NCI-H526 (cell line): Measurements from ENCODE around the gene C17orf114.

Experiments used
- DNase-seq, 2 experiments: peaks; one replicate each; lab custom pipeline; 2025; lab: John Stamatoyannopoulos, UW

Gene C17orf114

GRCh38 chr17:4788159-4788806 lies 13.8 kb downstream of the C17orf114 start:
- peak in 1 of 2 experiments; percentile 26 for DNase-seq

DNA sequence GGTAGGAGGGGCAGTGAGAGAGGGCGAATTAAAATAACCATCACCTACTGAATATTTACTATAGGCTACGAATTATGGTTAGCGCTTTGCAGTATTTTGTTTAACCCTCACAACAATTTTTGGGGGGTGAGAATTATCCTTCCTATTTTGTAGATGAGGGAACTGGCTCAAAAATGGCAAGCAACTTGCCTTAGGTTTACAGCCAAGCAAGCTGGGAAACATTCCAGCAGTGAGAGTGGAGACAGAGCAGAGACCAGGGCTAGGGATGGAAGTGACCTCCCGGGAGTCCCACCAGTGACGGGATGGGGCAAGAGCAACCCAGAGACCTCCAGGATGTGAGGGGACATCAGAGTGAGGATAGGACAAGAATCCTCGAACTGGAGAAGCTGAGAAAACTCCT lies 15.6 kb downstream of the C17orf114 start:
- DNase-seq, result no peak

DNA sequence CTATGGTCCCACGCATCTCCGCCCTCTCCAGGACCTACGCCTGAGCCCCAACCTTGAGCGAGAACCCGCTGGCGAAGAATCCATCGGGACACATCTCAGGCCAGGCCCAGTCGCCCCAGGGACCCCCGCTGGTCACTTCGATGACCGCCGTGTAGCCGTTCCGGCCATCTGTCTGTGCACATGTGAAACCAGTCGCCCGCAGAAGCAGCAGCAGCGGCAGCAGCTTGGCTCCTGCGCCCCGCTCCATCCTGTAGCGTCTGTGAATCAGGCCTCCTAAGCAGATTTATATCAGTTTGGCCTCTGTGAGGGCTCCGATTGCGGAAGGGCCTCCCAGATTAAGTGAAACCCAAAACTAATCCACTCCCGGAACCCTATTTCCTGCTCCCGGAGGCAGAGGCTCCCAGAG lies 16.0 kb downstream of the C17orf114 start, which contains the start of gene VMO1:
Gene VMO1 (minus strand): TSS at position 259 of the 406 bp plus-strand sequence. CDS start 12 bp downstream, at position 247.
- DNase-seq, result no peak

- peak in 1 of 2 experiments; percentile 6 for DNase-seq
Measured at GRCh38 chr17:4785311-4786105, 16.6 kb downstream of the C17orf114 start.

GRCh38 chr17:4782652-4783051 lies 19.5 kb downstream of the C17orf114 start:
- DNase-seq, result peak; percentile 21 to 56

GRCh38 chr17:4780325-4780955 lies 21.7 kb downstream of the C17orf114 start:
- no peak for DNase-seq

DNA sequence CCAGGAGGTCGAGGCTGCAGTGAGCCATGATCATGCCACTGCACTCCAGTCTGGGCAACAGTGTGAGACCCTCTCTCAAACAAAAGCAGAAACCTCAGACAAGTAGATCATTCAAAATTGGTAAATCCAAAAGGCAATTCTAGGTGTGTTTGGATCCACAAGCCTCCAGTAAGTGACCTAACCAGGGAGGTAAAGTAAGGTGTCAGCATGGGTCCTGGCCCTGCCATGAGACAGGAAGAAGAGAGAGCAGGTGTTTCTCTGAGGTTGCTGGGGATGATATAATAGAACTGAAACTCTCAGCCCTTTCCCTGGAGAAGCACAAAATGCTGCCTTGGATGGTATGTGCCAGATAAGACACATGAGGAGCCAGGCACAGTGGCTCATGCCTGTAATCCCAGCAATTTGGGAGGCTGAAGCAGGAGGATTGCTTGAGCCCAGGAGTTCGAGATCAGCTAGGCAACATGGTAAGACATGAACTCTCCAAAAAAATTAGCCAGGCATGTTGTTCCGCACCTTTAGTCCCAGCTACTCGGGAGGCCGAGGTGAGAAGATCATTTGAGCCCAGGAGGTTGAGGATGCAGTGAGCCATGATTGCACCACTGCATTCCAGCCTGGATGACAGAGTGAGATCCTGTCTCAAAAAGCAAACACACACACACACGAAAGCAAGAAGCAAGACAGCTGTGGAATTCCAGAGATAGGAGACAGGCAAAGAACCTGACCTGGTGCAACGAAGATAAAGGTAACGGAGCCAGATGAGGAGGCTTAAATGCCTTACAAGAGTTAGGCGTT lies 24.0 kb downstream of the C17orf114 start:
- DNase-seq, result no peak

GRCh38 chr17:4772235-4772613 lies 29.9 kb downstream of the C17orf114 start:
- no peak for DNase-seq

DNA sequence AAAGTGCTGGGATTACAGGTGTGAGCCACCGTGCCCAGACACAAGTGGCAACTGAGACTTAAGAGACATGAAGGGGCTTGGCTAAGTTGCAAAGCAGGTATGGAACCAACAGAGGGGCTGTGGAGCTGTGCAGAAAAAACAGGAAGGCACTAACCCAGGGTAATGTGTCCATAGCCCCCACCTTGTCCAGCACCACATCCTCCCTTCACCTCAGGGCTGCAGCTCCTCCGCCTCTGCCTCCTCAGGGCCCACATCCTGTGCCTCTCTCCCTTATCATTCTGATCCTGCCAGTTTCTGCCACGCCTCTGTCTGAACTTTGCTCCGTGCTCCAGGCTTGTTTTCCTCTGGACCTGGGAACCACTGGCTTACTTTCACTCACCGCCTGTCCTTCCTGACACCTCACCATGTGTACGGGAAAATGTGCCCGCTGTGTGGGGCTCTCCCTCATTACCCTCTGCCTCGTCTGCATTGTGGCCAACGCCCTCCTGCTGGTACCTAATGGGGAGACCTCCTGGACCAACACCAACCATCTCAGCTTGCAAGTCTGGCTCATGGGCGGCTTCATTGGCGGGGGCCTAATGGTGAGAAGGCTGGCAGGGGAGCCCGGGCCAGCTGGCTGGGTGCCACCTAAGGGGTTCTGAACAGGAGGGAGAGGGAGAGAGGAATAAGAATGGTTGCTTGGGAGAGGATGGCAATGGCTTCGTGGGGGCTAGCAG lies 30.5 kb downstream of the C17orf114 start, which contains the start of gene TM4SF5:
Gene TM4SF5 (plus strand): TSS at position 368 of the 716 bp plus-strand sequence. CDS start 37 bp downstream, at position 405.
- peak in 1 of 2 experiments; percentile 18 for DNase-seq

GRCh38 chr17:4769628-4770027 lies 32.5 kb downstream of the C17orf114 start:
- no peak for DNase-seq

GRCh38 chr17:4768298-4768697 lies 33.8 kb downstream of the C17orf114 start:
- DNase-seq, result no peak

- no peak for DNase-seq
Measured at GRCh38 chr17:4766723-4767122, 35.4 kb downstream of the C17orf114 start.

GRCh38 chr17:4766201-4766600 lies 35.9 kb downstream of the C17orf114 start:
- DNase-seq, result no peak

DNA sequence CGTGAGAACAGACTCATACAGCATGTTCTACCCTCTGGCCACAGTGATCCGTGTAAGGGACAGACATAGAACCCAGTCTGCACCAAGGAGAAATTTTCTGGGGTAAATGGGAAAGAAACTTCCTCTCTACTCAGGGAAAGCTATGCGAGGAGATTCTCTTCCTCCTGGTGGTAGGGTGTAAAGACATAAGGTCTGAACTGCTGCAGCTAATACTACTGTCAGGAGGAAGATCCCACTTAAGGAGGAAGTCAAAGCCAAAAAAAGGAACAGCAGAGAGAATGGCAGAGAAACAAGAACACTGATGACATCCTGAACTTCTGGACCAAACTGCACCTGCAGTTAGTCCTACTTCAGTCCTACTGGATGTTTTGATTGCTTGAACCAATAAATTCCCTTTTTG lies 37.5 kb downstream of the C17orf114 start:
- DNase-seq, result no peak

GRCh38 chr17:4759776-4760236 lies 42.3 kb downstream of the C17orf114 start:
- DNase-seq, result no peak

- no peak for DNase-seq
Measured at GRCh38 chr17:4753392-4753791, 48.7 kb downstream of the C17orf114 start.

DNA sequence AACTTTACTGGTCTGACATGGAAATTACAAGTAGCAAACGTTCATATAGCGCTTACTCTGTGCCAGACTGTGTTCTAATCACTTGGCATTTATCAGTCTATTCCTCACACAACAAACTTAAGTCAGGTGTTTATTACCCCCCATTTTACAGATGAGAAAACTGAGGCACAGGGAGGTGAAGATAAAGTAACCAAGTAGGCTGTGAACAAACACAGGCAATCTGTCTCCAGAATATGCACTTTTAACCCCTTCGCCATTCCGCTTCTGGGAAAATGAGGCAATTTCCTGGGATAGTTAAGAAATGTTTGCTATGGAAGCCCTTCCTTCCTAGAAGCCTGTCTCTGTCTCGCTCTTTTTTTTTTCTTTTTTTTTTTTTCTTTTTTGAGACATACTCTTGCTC lies 50.2 kb downstream of the C17orf114 start:
- DNase-seq, result no peak
